ENCODE measurements around the gene ABCA6.
"Not testable (repeated sequence)": the region's sequence is repeated elsewhere in the genome, so short reads cannot be mapped to it uniquely, and the experiment has no call there.

The ABCA6 gene

GRCh38 chr17:69075823-69076222, 65.9 kb downstream of the ABCA6 start (continued):
- TF ChIP-seq, protein P1, sequence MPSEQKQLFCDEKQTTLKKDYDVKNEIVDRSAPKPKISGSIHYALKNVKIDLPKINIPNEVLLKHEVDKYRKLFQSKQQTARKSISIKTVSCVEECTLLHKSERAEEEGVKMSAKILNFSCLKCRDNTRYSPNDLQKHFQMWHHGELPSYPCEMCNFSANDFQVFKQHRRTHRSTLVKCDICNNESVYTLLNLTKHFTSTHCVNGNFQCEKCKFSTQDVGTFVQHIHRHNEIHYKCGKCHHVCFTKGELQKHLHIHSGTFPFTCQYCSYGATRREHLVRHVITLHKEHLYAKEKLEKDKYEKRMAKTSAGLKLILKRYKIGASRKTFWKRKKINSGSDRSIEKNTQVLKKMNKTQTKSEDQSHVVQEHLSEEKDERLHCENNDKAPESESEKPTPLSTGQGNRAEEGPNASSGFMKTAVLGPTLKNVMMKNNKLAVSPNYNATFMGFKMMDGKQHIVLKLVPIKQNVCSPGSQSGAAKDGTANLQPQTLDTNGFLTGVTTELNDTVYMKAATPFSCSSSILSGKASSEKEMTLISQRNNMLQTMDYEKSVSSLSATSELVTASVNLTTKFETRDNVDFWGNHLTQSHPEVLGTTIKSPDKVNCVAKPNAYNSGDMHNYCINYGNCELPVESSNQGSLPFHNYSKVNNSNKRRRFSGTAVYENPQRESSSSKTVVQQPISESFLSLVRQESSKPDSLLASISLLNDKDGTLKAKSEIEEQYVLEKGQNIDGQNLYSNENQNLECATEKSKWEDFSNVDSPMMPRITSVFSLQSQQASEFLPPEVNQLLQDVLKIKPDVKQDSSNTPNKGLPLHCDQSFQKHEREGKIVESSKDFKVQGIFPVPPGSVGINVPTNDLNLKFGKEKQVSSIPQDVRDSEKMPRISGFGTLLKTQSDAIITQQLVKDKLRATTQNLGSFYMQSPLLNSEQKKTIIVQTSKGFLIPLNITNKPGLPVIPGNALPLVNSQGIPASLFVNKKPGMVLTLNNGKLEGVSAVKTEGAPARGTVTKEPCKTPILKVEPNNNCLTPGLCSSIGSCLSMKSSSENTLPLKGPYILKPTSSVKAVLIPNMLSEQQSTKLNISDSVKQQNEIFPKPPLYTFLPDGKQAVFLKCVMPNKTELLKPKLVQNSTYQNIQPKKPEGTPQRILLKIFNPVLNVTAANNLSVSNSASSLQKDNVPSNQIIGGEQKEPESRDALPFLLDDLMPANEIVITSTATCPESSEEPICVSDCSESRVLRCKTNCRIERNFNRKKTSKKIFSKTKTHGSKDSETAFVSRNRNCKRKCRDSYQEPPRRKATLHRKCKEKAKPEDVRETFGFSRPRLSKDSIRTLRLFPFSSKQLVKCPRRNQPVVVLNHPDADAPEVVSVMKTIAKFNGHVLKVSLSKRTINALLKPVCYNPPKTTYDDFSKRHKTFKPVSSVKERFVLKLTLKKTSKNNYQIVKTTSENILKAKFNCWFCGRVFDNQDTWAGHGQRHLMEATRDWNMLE (tag by site-specific recombination; conservative IDR thresholded peaks at IDR 0.05; ENCODE audit: low read depth): no peak

- CTCF ChIA-PET; H3K4me1 ChIP-seq (ENCODE audit: control insufficient read depth, insufficient read depth, low read length); H3K27ac ChIP-seq (ENCODE audit: extremely low read depth, low read depth, low read length); H3K4me3 ChIP-seq (ENCODE audit: low read depth, low read length); H3K9me3 ChIP-seq (ENCODE audit: control insufficient read depth, insufficient read depth, low read depth, low read length); H3K36me3 ChIP-seq (ENCODE audit: control insufficient read depth in 2 of 2, insufficient read depth in 1 of 2, low read length in 2 of 2); POLR2A ChIA-PET: not testable (repeated sequence)
Observed at GRCh38 chr17:69073392-69073791, 68.3 kb downstream of the ABCA6 start.

- H3K9me3 ChIP-seq (ENCODE audit: control insufficient read depth, insufficient read depth, low read depth, low read length); H3K4me3 ChIP-seq (ENCODE audit: low read depth, low read length); H3K4me1 ChIP-seq (ENCODE audit: control insufficient read depth, insufficient read depth, low read length); CTCF ChIA-PET; H3K36me3 ChIP-seq (ENCODE audit: control insufficient read depth in 2 of 2, insufficient read depth in 1 of 2, low read length in 2 of 2); POLR2A ChIA-PET; H3K27ac ChIP-seq (ENCODE audit: extremely low read depth, low read depth, low read length): not testable (repeated sequence)
Observed at GRCh38 chr17:69072803-69073256, 68.9 kb downstream of the ABCA6 start.

DNA sequence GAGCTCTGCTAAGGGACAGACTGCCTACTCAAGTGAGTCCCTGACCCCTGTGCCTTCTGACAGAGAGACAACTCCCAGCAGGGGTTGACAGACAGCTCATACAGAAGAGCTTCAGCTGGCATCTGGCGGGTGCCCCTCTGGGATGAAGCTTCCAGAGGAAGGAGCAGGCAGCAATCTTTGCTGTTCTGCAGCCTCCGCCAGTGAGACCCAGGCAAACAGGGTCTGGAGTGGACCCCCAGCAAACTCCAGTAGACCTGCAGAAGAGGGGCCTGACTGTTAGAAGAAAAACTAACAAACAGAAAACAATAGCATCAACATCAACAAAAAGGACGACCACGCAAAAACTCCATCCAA, 70.5 kb downstream of the ABCA6 start:
- CTCF ChIA-PET: interaction anchor here (0.7 kb wide), 1 partner anchor 9 kb away, joined by 3 read pairs; no protein-coding TSS in a partner anchor
- H3K4me3 ChIP-seq (ENCODE audit: low read depth, low read length); H3K9me3 ChIP-seq (ENCODE audit: control insufficient read depth, insufficient read depth, low read depth, low read length); H3K27ac ChIP-seq (ENCODE audit: extremely low read depth, low read depth, low read length); H3K36me3 ChIP-seq (ENCODE audit: control insufficient read depth in 2 of 2, insufficient read depth in 1 of 2, low read length in 2 of 2); POLR2A ChIA-PET; H3K4me1 ChIP-seq (ENCODE audit: control insufficient read depth, insufficient read depth, low read length): not testable (repeated sequence)

- H3K4me1 ChIP-seq (ENCODE audit: control insufficient read depth, insufficient read depth, low read length); H3K4me3 ChIP-seq (ENCODE audit: low read depth, low read length); H3K36me3 ChIP-seq (ENCODE audit: control insufficient read depth in 2 of 2, insufficient read depth in 1 of 2, low read length in 2 of 2); CTCF ChIA-PET; H3K9me3 ChIP-seq (ENCODE audit: control insufficient read depth, insufficient read depth, low read depth, low read length); H3K27ac ChIP-seq (ENCODE audit: extremely low read depth, low read depth, low read length); POLR2A ChIA-PET: not testable (repeated sequence)
Observed at GRCh38 chr17:69070378-69071232, 71.1 kb downstream of the ABCA6 start.

GRCh38 chr17:69069226-69069750, 72.4 kb downstream of the ABCA6 start:
- no peak overlapping the region for H3K27ac ChIP-seq (ENCODE audit: extremely low read depth, low read depth, low read length)
- H3K4me3 ChIP-seq (ENCODE audit: low read depth, low read length): no peak overlapping the region
- no peaks in the 10 kb centered on the region for H3K36me3 ChIP-seq (ENCODE audit: control insufficient read depth in 2 of 2, insufficient read depth in 1 of 2, low read length in 2 of 2)
- ChIA-PET CTCF (interaction anchor here (0.6 to 1.1 kb wide), 3 partner anchors 16 to 459 kb away, joined by 3 to 4 read pairs (median 3); no protein-coding TSS in a partner anchor), POLR2A (no interaction called here)
- H3K9me3 ChIP-seq (ENCODE audit: control insufficient read depth, insufficient read depth, low read depth, low read length): no peaks in the 10 kb centered on the region
- no peaks in the 10 kb centered on the region for H3K4me1 ChIP-seq (ENCODE audit: control insufficient read depth, insufficient read depth, low read length)
- TF ChIP-seq ZIC2 (tag by site-specific recombination; IDR thresholded peaks at IDR 0.05) (no peak), ZNF335 (tag by site-specific recombination; conservative IDR thresholded peaks at IDR 0.05) (no peak), ZNF529 (tag by site-specific recombination; IDR thresholded peaks at IDR 0.05; ENCODE audit: insufficient replicate concordance) (no peak), SETDB1 (IDR thresholded peaks at IDR 0.05; ENCODE audit: insufficient read length, low read length) (no peak), ZNF121 (tag by site-specific recombination; IDR thresholded peaks at IDR 0.05) (no peak), ZNF23 (tag by site-specific recombination; IDR thresholded peaks at IDR 0.05; ENCODE audit: borderline replicate concordance) (no peak), ZNF354C (tag by site-specific recombination; IDR thresholded peaks at IDR 0.05; ENCODE audit: borderline replicate concordance, low read depth) (no peak), ZNF174 (tag by site-specific recombination; IDR thresholded peaks at IDR 0.05) (no peak), EGR2 (tag by site-specific recombination; IDR thresholded peaks at IDR 0.05; ENCODE audit: low read depth) (no peak), ZNF404 (tag by site-specific recombination; IDR thresholded peaks at IDR 0.05) (no peak), ZNF423 (tag by site-specific recombination; IDR thresholded peaks at IDR 0.05) (no peak), ZNF664 (tag by site-specific recombination; IDR thresholded peaks at IDR 0.05) (no peak), ZNF211 (tag by site-specific recombination; IDR thresholded peaks at IDR 0.05; ENCODE audit: low read depth) (no peak), ZFHX2 (tag by site-specific recombination; conservative IDR thresholded peaks at IDR 0.05) (no peak), ZNF138 (tag by site-specific recombination; IDR thresholded peaks at IDR 0.05; ENCODE audit: borderline replicate concordance) (no peak), GLIS1 (tag by site-specific recombination; IDR thresholded peaks at IDR 0.05) (no peak), ZBTB8A (tag by site-specific recombination; IDR thresholded peaks at IDR 0.05) (no peak)
